Liver (tissue), 9 donors: ENCODE results near the gene KRTAP5-2. TPM values are rescaled to one million over a fixed set of nuclear protein-coding genes. Genes with fewer than 3 reads are reported as not detected.

Experiments
- DNase-seq: peaks from one replicate; pipeline ENCODE4 v3.0.0-alpha.2; 2017; ENCODE audit warnings: low spot score
- H3K27ac ChIP-seq, 2 donors: one replicate each; pipeline ENCODE4 v1.7.0; 2013; ENCODE audit warnings: inconsistent platforms in 2 of 2, low read length in 2 of 2, control low read depth in 1 of 2, low read depth in 1 of 2, mild to moderate bottlenecking in 1 of 2
- H3K27me3 ChIP-seq, 4 donors: one replicate each; pipeline versions ENCODE4 v1.6.1 to v1.7.0; 2013; ENCODE audit warnings: low read length in 3 of 4, inconsistent platforms in 1 of 4, mild to moderate bottlenecking in 1 of 4, moderate library complexity in 1 of 4; ENCODE audit not compliant: control insufficient read depth in 4 of 4, insufficient read depth in 4 of 4
- H3K36me3 ChIP-seq, 4 donors: one replicate each; pipeline versions ENCODE4 v1.6.1 to v1.7.0; 2013; ENCODE audit warnings: low read length in 3 of 4, mild to moderate bottlenecking in 3 of 4, low read depth in 1 of 4, moderate library complexity in 1 of 4; ENCODE audit not compliant: control insufficient read depth in 4 of 4, insufficient read depth in 3 of 4
- H3K4me1 ChIP-seq, 4 donors: one replicate each; pipeline versions ENCODE4 v1.6.1 to v1.7.0; 2013; ENCODE audit warnings: low read length in 3 of 4, mild to moderate bottlenecking in 3 of 4, moderate library complexity in 1 of 4; ENCODE audit not compliant: control insufficient read depth in 4 of 4, insufficient read depth in 4 of 4
- H3K4me3 ChIP-seq, 3 donors: one replicate each; pipeline versions ENCODE4 v1.6.1 to v1.7.0; 2013; ENCODE audit warnings: low read length in 3 of 3, control low read depth in 1 of 3, low read depth in 1 of 3, mild to moderate bottlenecking in 1 of 3
- H3K9ac ChIP-seq, 2 donors: one replicate each; pipeline ENCODE4 v1.7.0; 2013; ENCODE audit warnings: low read length in 2 of 2, mild to moderate bottlenecking in 2 of 2, moderate library complexity in 2 of 2, control low read depth in 1 of 2, low read depth in 1 of 2
- H3K9me3 ChIP-seq, 4 donors: one replicate each; pipeline versions ENCODE4 v1.6.1 to v1.7.0; 2013; ENCODE audit warnings: low read length in 3 of 4; ENCODE audit not compliant: control insufficient read depth in 4 of 4
- ATF3 ChIP-seq: IDR thresholded peaks from 2 replicates; pipeline ENCODE4 v1.6.1; 2016; ENCODE audit warnings: antibody characterized with exemption
- CTCF ChIP-seq: fragments of 150-350 bp; IDR thresholded peaks from 2 replicates; pipeline ENCODE4 v1.5.1; 2017; ENCODE audit warnings: improper control_type of control experiment, low read depth, low read length; ENCODE audit not compliant: missing input control
- EGR1 ChIP-seq, 2 donors: IDR thresholded peaks; 2 replicates each; pipeline ENCODE4 v1.6.1; 2016 to 2018; ENCODE audit warnings: antibody characterized with exemption in 2 of 2, low read depth in 2 of 2
- FOXA1 ChIP-seq: IDR thresholded peaks from 2 replicates; pipeline ENCODE4 v1.6.1; 2016; ENCODE audit warnings: antibody characterized with exemption
- FOXA2 ChIP-seq: IDR thresholded peaks from 2 replicates; pipeline ENCODE4 v1.6.1; 2016; ENCODE audit warnings: antibody characterized with exemption
- HNF4A ChIP-seq, 2 donors: conservative IDR thresholded peaks; 2 replicates each; pipeline ENCODE4 v1.6.1; 2016; ENCODE audit warnings: antibody characterized with exemption in 2 of 2, mild to moderate bottlenecking in 2 of 2
- HNF4G ChIP-seq: IDR thresholded peaks from 2 replicates; pipeline ENCODE4 v1.6.1; 2016; ENCODE audit warnings: antibody characterized with exemption
- JUND ChIP-seq, 2 donors: IDR thresholded peaks; 2 replicates each; pipeline ENCODE4 v1.6.1; 2016; ENCODE audit warnings: antibody characterized with exemption in 2 of 2
- MAX ChIP-seq: IDR thresholded peaks from 2 replicates; pipeline ENCODE4 v1.6.1; 2016; ENCODE audit warnings: antibody characterized with exemption
- NR2F2 ChIP-seq: IDR thresholded peaks from 2 replicates; pipeline ENCODE4 v1.6.1; 2016; ENCODE audit warnings: antibody characterized with exemption
- RAD21 ChIP-seq, 2 donors: IDR thresholded peaks; 2 replicates each; pipeline ENCODE4 v1.6.1; 2016; ENCODE audit warnings: antibody characterized with exemption in 2 of 2, mild to moderate bottlenecking in 2 of 2
- REST ChIP-seq: IDR thresholded peaks from 2 replicates; pipeline ENCODE4 v1.6.1; 2016; ENCODE audit warnings: antibody characterized with exemption, mild to moderate bottlenecking
- RXRA ChIP-seq, 2 donors: IDR thresholded peaks; 2 replicates each; pipeline ENCODE4 v1.6.1; 2017 to 2018; ENCODE audit warnings: antibody characterized with exemption in 2 of 2, mild to moderate bottlenecking in 1 of 2
- SP1 ChIP-seq: IDR thresholded peaks from 2 replicates; pipeline ENCODE4 v1.6.1; 2018; ENCODE audit warnings: antibody characterized with exemption, mild to moderate bottlenecking
- TAF1 ChIP-seq: conservative IDR thresholded peaks from 2 replicates; pipeline ENCODE4 v1.6.1; 2016; ENCODE audit warnings: antibody characterized with exemption, mild to moderate bottlenecking
- ZBTB33 ChIP-seq: IDR thresholded peaks from 2 replicates; pipeline ENCODE4 v1.6.1; 2016; ENCODE audit warnings: antibody characterized with exemption
- WGBS: extraction: QIAGEN DNeasy Blood & Tissue Kit; methylation state at CpG from one replicate; pipeline ENCODE4 v1.1.7; 2013; 5-methylcytosine and 5-hydroxymethylcytosine counted together
- polyA plus RNA-seq, 2 donors: library from polyadenylated mRNA; stranded (reverse) in 1 of 2; unstranded in 1 of 2; fragments of 200-250 nt in 1 of 2; fragments of >200 nt in 1 of 2; fragmentation: Nextera tagmentation in 1 of 2; extraction: Ambion mirVana in 1 of 2; gene quantifications; one replicate each; pipeline versions ENCODE4 v1.2.1 to v1.2.3, GENCODE V29; 2013 to 2015
- total RNA-seq, 2 donors: library from RNA; depleted of rRNA; stranded (reverse); fragments of >200 nt; gene quantifications; one replicate each; pipeline ENCODE4 v1.2.3, GENCODE V29; 2014
- donor health status: healthy.
- donor health status: healthy.
- donor health status: healthy.
- donor health status: healthy.
- donor health status: healthy.

KRTAP5-2 gene
- total and polyA plus RNA-seq, 4 donors: 0.08 TPM; not detected in 3

GRCh38 chr11:1639666-1640065, 41.6 kb upstream of the KRTAP5-2 start:
- H3K9me3 ChIP-seq: no peaks in the 10 kb centered on the region
- no peaks in the 10 kb centered on the region for H3K36me3 ChIP-seq
- WGBS: 54% methylated on average over 15 of the region's 15 CpGs
- no peak overlapping the region for H3K4me3 ChIP-seq
- H3K9ac ChIP-seq: no peak overlapping the region
- peaks cover 0 to 4% (median 0%) of the 10 kb centered on the region in 4 donors for H3K27me3 ChIP-seq
- no peak for DNase-seq
- no peaks in the 10 kb centered on the region for H3K4me1 ChIP-seq
- TF ChIP-seq TAF1 (no peak), MAX (no peak), CTCF (no peak), ATF3 (no peak), FOXA1 (no peak), SP1 (no peak), FOXA2 (no peak), EGR1 (IDR thresholded peaks at IDR 0.05; ENCODE audit: low read depth in 2 of 2) (no peak), JUND (IDR thresholded peaks at IDR 0.05) (no peak), HNF4A (conservative IDR thresholded peaks at IDR 0.05) (no peak), REST (no peak), HNF4G (no peak), NR2F2 (no peak), ZBTB33 (no peak), RXRA (IDR thresholded peaks at IDR 0.05) (no peak), RAD21 (IDR thresholded peaks at IDR 0.05) (no peak)
- no peak overlapping the region for H3K27ac ChIP-seq

- Histone ChIP-seq H3K36me3 (no peaks in the 10 kb centered on the region), H3K9ac (no peak overlapping the region), H3K27me3 (peaks cover 0 to 4% (median under 1%) of the 10 kb centered on the region in 4 donors), H3K4me3 (no peak overlapping the region), H3K4me1 (no peaks in the 10 kb centered on the region), H3K27ac (no peak overlapping the region), H3K9me3 (no peaks in the 10 kb centered on the region)
- WGBS: 66% methylated on average over 18 of the region's 18 CpGs
- no peak for DNase-seq
- TF ChIP-seq HNF4A (conservative IDR thresholded peaks at IDR 0.05): no peak
- TF ChIP-seq FOXA2: no peak
- no peak for TF ChIP-seq JUND (IDR thresholded peaks at IDR 0.05)
- TF ChIP-seq RAD21 (IDR thresholded peaks at IDR 0.05): no peak
- TF ChIP-seq TAF1: no peak
- TF ChIP-seq CTCF: no peak
Observed at GRCh38 chr11:1639102-1639620, 41.1 kb upstream of the KRTAP5-2 start.
